NCI-H1092 (cell line): ENCODE measurements around the gene CCDC24.

Experiments
- DNase-seq: peaks from one replicate; lab custom pipeline; 2025; lab: John Stamatoyannopoulos, UW

CCDC24 gene

GRCh38 chr1:43981135-43981491 is 10.3 kb upstream of the CCDC24 start:
- no peak for DNase-seq

- DNase-seq = no peak
These were observed 9.8 kb upstream of the CCDC24 start for GRCh38 chr1:43981636-43982035.

GRCh38 chr1:43982241-43982640 is 9.2 kb upstream of the CCDC24 start:
- no peak for DNase-seq

- no peak for DNase-seq
These were observed 8.6 kb upstream of the CCDC24 start for GRCh38 chr1:43982808-43983207.

GRCh38 chr1:43983253-43983899 is 8.0 kb upstream of the CCDC24 start:
- DNase-seq = no peak

- no peak for DNase-seq
These were observed 6.5 kb upstream of the CCDC24 start for GRCh38 chr1:43984855-43985254.

GRCh38 chr1:43985984-43986595 is 5.3 kb upstream of the CCDC24 start:
- no peak for DNase-seq

GRCh38 chr1:43986712-43987111 is 4.7 kb upstream of the CCDC24 start:
- DNase-seq = no peak

- DNase-seq = no peak
These were observed 4.1 kb upstream of the CCDC24 start for GRCh38 chr1:43987159-43987902.

GRCh38 chr1:43990271-43991199 is 864 bp upstream of the CCDC24 start:
- DNase-seq = no peak

GRCh38 chr1:43991200-43991475 is 261 bp upstream of the CCDC24 start:
- no peak for DNase-seq

GRCh38 chr1:43992232-43992995 is 1.0 kb downstream of the CCDC24 start:
- DNase-seq = no peak

- DNase-seq = no peak
These were observed 2.0 kb downstream of the CCDC24 start for GRCh38 chr1:43993206-43993914.

- DNase-seq = no peak
These were observed 2.7 kb downstream of the CCDC24 start for GRCh38 chr1:43994071-43994470.

- DNase-seq = no peak
These were observed 3.7 kb downstream of the CCDC24 start for GRCh38 chr1:43994794-43995790.

GRCh38 chr1:43995984-43996732 is 4.8 kb downstream of the CCDC24 start:
- DNase-seq = no peak

- DNase-seq = no peak
These were observed 5.3 kb downstream of the CCDC24 start for GRCh38 chr1:43996733-43997115.

- DNase-seq = no peak
These were observed 6.0 kb downstream of the CCDC24 start for GRCh38 chr1:43997295-43997999.

GRCh38 chr1:43998000-43998378 is 6.6 kb downstream of the CCDC24 start:
- no peak for DNase-seq
